Stimulated activated naive CD4-positive, alpha-beta T cell treated with Interleukin-2 at 50 U/mL for 16 hours (primary cell): Measurements from ENCODE around the gene MOCS1.

ENCODE experiments used
- DNase-seq: peaks from one replicate; lab custom pipeline; 2025; lab: John Stamatoyannopoulos, UW

Gene MOCS1

DNA sequence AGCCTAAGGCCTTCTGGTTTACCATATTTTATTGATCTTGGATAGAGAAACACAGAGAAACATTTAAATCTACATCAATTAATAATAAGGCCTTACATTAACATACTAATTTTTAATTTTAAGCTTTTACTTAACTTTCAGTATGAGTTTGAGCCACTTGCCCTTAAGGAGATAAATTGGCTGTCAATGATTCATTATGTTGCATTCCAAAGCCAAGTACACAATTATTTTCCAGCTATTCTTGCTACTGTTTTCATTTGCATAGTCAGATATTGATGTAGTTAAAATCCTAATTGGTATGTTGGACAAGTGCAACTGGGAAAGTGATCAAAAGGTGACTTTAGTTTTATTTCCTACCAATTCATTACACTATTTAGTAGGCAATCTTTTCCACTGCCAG, 58.2 kb downstream of the MOCS1 start:
- no peak for DNase-seq

DNA sequence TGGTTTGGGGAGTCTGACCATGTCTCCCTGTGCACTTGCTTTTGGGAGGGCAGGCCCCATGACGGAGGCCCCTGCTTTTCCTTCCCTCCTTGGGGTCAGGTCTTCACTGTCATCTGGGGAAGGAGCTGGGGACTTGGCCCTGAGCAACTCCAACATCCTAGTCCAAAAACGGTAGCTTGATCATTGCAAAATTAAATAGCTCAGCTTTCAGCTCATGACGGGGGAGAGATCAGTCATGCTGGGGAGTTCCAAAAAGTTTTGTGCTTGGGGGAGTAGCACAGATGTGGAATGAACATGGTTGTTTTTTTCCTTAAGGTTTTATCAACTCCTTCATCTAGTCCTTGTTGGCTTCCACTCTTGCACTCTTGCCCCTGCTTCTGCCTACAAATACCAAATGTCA, 60.8 kb downstream of the MOCS1 start:
- no peak for DNase-seq

DNA sequence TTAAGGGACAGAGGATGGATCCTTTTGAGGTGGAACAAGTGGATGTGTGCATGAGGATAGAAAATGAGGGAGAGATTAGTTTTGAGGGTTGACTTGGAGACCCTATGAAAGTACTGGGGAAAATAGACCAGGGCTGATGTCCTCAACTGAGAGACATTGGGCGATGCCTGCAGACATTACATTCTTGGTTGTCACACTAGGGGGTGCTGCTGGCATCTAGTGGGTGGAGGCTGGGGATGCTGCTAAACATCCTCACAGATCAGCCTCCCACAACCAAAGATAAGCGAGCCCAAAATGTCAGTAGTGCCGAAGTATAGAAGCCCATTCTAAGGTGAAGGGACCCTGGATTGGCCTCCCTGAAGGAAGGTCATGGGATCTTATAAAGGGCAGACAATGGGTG, 63.3 kb downstream of the MOCS1 start:
- no peak for DNase-seq

DNA sequence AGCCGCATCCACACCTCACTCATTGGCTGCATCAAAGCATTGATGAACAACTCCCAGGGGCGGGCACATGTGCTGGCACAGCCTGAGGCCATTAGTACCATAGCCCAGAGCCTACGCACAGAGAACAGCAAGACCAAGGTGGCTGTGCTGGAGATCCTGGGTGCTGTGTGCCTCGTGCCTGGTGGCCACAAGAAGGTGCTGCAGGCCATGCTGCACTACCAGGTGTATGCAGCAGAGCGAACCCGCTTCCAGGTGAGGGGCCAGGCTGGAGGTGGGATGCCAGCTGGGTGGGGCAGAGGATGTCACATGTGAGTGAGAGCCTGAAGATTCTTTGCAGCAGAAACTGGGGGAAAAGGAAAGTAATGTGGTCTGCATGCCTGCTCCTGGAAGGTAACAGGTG, 66.7 kb downstream of the MOCS1 start:
- no peak for DNase-seq

DNA sequence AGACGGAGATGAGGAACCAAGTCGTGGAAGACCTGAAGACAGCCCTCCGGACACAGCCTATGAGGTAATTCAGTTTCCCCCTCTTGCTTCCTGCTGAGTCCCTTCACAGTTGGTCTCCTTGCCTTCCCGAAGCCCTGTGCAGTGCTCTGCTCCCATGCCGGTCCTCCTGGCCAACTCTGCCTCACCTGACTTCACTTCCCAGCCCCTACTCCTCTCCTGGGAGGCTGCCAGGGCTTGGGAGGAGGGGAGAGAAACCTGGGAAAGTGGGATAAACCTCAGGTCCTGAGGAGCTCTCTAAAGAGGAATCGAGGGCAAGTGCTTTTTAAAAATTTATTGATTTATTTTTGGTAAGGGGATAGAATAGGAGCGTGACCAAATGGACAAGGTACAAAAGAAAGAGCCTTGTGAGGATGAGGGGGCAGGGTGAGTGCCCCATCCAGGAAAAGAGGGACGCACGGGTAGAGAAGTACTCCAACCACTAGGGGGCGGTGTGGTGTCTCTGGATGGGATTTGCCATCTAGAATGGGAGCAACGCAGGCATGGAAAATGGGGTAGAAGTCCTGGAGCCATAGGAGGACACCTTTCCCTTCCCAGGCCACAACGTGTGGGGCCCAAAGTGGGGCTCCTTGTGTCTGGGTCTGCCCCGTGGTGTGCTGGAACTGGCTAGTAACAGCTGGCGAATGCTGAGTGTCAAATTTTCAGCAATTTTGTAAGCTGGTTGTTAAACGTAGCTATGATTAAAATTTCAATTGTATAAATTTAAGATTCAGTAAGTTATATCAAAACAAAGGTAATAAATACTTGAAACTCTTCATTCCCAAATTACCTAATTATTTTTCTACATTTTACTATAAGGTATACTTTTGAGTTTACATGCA, 69.0 kb downstream of the MOCS1 start:
- peak; percentile 4 for DNase-seq

DNA sequence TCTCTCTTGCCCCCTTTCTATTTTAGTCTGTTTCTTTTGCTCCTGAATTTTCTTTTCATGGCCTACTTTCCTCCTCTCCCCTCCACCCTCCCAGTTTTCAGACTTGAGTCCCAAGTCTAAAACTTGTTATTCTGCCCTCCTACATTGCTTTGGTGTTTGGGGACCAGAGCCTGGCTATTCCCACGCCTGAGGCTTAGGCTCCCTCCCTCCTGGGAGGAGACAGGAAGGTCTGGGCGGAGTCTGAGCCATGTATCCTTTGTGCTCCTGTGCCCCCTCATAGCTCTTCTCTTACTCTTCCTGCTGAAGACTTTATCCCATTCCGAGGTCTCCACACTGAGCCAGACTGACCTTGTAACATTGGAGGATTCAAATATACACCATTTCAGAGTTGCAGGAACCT, 72.6 kb downstream of the MOCS1 start:
- no peak for DNase-seq

DNA sequence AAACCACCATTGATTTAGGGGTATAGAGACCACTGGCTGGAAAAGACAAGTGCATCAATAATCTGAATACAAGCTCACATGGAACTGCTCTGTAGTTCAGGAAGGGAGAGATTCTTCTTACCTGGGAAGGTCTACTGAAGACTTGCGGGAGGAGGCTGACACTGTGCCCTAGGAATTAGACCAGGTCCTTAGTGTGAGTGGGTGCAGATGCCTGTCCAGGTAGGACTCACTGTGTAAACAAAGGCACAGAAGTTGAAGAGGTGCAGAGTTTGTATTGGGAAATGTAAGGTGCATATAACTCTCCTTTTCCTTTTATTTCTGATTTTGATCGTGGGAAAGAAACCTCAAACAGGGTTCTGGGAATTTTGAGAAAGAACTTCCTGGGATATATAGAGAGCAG, 75.2 kb downstream of the MOCS1 start:
- DNase-seq, result no peak

DNA sequence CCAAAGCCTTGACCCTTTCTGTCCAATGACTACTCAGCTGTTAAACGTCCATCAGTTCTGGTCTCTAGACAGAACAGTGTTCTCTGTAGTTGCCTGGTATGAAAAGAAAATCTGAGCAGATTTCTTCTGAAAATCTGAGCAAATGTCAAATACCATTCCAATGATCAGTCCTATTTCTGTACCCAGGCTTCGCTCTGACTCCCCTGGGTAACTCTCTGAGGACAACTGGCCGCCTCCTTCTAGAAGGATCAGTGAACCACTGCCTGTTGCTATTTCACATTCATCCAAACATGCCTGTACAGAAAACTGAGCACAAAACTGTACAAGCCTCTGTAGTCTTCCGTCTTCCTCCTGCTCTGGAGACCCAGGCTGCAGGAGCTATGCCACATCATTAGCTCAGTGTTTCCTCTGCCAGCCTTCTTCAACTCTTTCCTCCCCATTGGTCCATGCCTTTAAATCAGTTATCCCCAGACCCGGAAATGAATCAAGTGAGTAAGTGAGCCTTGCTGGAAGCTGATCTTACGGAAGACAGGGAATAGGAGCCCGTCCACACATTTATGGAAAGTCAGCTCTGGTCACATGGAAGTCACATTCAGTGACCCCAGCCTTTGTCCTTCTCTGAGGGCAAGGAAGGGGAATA, 78.8 kb downstream of the MOCS1 start:
- DNase-seq, result no peak
